HG03196 (cell line): ENCODE results near the gene NTRK3.

Source experiments
- ATAC-seq: cut with Tn5 transposase; IDR thresholded peaks from one replicate; pipeline ENCODE4 v1.9.1; 2021; ENCODE audit not compliant: unreplicated experiment

The NTRK3 gene

GRCh38 chr15:87906444-87906843 is 350.1 kb downstream of the NTRK3 start:
- ATAC-seq = no peak

DNA sequence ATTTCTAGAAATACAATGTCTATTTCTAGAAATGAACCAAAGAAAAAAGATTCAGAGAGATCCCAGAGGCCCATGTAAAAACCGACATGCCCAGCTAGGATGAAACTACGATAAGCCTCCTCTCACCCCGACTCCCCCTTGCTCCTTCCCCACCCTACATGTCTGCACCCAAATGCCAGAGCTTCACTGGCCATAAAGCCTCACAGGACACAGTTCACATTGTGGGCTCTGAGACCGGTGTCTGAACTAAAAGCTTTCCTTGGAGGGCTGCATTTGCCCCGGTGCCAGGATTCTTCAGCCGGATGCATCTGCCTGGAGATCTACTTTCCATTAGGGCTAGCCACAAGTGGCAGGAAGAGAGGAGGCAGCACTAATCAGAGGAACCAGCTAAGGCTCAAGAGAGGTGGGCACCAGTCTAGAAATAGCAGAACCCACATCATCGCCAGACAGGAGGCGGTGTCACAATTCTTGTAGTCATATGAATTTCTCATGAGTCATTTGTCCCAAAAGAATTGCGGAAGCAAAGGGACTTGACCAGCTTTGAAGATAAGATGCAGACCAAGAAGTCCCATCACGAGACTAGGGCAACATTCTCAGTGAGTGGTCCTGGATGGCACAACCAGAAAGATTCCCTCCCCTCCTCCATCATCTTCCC is 353.6 kb downstream of the NTRK3 start:
- no peak for ATAC-seq

GRCh38 chr15:87901926-87902690 is 354.4 kb downstream of the NTRK3 start:
- no peak for ATAC-seq

- ATAC-seq = no peak
Observed at GRCh38 chr15:87901008-87901407, 355.5 kb downstream of the NTRK3 start.

DNA sequence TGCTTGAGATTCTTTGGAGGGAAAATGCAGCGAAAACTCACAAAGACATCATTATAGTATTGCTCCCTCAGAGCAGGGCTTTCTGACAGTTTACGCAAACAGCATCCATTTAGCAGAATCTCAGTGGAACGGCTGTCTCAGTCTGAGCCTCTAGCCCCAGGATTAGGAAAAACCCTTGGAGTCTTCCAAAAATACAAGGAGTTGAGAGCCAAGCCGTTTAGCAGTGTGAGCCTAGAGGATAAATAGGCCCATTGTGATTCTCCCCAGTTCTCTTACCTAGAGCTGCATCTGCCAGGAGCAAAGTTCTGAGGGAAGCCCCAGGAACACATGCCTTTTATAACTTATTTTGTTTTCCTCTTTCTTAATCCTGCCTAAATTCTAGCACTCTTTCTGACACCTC is 359.6 kb downstream of the NTRK3 start:
- ATAC-seq = no peak

DNA sequence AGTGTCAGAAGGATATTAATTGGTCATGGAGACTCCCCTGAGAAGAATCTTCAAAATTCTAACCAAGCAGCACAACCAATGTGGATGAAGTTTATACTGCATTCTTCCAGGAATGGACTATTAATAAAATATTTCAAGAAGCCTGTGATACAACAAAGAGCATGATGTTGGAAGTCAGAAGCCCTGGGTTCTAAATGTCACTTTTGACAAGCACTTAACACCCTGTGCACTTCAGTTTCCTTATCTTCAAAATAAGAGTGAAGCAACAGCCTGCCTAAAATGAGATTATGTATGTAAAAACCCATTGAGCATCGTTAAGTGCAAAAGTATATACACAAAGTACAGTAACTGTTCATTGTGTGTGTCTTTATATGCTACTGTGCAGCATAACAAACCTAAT is 369.4 kb downstream of the NTRK3 start:
- ATAC-seq = no peak

GRCh38 chr15:87881026-87881425 is 375.5 kb downstream of the NTRK3 start:
- no peak for ATAC-seq

DNA sequence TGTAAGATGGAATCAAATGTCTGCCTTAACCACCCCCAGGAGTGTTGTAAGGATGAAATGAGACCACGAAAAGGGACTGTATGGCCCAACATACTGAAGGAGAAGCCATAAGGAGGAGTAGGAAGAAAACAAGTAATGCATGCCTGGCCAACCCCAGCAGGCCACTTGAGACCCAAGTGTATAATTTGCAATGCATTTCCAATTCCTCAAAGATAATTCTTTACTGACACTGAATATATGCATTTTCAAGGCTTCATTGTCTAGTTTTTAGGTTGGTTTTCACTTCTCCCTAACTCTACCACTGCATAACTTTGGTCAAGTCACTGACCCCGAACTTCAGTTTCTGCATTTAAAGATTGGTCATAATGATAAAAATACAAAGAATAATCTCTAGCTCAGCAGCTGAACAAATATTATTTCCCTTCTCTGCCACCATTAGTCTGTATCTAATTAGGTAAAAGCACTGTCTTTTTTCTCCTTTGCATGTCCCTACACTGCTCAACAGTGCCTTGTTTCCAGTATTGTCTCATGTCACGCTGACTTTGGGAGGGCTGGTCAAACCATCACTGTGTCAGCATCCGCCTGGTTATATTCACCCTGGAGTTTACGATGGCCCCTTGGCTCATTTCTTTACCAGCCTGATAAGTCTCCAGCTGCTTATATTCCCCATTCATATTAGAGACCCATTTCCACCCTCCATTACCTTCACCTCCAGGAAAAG is 378.6 kb downstream of the NTRK3 start:
- ATAC-seq = no peak

DNA sequence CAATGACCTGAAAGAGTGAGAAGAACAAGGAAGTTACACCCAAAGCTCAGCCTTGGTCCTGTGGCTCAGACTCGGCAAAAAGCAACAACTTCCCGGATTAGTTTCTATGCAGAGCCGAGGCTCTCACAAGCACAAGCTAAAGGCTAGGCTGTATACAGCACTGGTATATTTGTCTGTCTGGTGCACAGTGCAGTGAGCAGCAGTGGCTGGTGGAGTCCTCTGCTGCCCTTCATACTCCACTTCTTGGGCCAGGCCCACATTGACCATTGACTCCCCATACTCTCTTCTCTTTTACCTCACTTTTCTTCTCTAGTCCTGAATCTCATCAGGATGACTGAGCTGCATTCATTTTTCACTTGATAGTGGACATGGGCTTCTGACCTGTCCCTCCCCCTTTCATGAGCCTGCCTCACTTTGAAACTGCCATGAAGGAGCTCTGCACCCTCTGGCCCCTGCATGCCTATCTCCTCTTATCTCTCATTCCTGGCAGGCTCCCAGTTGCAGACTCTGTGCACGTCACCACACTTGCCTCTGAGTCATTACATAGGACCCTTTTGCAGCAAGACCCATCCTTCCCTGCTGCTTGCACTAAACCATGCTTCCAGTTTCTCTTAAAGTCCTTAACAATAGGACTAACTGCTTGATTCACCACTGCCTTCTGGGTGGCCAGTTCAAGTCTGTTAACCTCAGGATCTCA is 379.3 kb downstream of the NTRK3 start:
- ATAC-seq = no peak

DNA sequence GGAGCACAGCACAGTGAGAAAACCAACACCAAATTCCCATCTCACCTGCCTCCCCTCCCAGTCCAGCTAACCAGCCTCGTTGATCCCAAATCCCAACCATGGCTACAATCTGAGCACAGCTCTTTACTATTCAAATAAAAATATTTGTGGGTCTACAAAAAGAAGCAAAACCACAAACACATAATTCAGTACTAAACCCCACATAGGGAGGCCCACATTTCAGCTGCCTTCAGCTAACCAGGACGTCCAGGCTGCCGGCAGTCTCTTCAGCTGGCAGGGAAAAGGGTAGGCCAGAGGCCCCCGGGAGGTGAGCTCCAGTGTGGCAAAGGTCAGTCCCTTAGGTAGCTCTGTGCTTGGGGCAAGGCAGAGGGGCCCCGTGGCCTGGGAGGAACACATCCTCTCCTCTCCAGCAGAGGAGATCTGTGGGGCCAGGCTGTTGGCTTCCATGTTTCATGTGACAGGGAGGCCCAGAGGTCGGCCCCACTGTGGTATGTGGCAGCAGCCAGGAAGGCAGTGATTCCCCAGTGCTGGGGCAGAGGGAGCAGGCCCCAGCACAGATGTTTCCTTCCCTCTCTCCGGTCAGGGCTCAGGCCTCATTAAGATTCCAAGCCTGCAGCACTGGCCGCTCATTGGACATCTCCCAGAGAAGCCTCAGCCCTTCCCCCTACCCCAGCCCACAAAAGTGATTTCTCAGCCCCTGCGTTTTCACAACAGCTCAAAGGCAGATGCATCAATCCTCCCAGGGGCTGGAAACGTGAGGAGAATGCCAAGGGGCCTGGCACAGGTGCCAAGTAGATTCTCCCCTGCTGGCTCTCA is 381.4 kb downstream of the NTRK3 start:
- no peak for ATAC-seq

- no peak for ATAC-seq
Observed at GRCh38 chr15:87873516-87873915, 383.0 kb downstream of the NTRK3 start.

DNA sequence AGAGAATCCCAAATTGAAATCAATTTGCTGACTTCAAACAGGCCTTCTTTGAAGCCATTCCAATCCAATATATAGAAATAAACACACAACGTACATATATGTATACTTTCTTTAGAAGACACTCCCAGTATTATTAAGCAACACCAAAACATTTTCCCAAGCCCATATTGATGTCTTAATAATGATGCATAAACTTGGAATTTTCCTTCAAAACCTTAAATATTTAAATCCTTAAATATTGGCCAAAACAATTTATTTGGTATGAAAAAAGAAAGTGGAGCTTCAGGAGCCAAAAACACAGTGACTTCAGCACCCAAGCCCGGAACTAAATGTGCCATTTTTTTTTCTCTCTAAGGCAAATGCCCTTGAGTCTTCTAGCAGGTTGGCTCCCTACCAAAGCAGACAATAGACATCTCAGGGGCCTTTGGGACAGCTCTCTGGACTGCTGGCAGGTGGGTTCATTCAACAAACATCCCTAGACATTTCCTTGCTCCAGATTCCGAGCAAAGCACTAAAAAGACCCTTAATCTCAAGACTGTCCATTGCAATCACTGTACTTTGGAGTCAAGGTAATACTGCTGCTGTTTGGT is 384.7 kb downstream of the NTRK3 start:
- no peak for ATAC-seq

- no peak for ATAC-seq
Observed at GRCh38 chr15:87871258-87871681, 385.3 kb downstream of the NTRK3 start.

- no peak for ATAC-seq
Observed at GRCh38 chr15:87866961-87867360, 389.6 kb downstream of the NTRK3 start.

GRCh38 chr15:87863152-87863551 is 393.4 kb downstream of the NTRK3 start:
- ATAC-seq = no peak

DNA sequence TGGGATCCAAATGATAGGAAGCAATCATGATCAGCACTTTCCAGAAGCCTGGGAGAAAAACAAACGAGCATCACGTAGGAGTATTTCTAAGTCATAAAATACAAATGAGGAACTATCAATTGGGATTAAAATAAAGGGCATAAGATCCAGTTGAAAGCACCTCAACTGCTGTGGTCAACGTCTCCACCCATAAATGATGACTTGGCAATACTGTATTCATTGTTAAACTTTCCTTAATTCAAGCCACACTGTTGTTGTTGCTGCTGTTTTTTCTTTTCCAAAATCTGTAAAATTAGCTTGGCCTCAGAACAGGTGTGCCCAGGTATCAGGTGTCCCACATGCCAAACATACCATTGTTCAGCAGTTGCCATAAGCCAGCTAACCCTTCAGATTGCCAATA is 395.8 kb downstream of the NTRK3 start:
- ATAC-seq = no peak

DNA sequence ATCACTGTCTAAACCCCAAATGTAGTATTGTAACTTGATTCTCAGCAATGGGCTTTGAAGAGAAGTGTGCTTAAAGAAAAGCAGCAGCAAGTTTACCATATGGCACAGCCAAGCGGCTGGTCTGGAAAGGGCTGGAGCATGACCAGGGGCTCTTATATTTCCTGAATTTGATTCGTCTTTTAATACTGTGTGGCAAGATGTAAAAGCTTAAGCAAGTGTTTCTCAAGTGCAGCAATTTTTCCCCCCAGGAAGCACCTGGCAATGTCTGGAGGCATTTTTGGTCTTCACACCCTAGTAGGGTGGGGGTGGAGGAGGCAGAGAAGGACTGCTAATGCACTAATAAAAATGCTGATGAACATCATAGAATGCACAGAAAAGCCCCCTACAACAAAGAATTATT is 397.9 kb downstream of the NTRK3 start:
- ATAC-seq = no peak

- ATAC-seq = no peak
Observed at GRCh38 chr15:87851497-87851896, 405.0 kb downstream of the NTRK3 start.

- ATAC-seq = no peak
Observed at GRCh38 chr15:87850916-87851315, 405.6 kb downstream of the NTRK3 start.

DNA sequence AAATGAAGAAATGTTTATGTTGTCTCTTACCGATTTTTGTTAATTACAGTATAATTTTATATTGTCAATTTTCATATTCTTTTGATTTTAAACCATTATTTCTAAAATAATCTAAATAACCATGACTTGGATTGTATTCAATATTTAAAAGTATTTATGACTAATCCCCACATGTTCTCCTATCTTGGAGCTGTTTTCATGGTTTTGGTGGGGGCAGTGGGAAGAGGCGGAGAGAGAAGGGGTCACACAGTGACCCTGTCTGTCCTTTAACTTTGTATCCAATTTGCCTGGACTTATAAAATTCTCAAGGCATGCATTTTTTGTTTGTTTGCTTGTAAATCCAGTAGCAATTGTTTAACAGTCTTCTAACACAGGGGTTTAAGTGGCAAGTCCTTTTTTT is 407.4 kb downstream of the NTRK3 start:
- ATAC-seq = no peak
